GM12873 (cell line): ENCODE measurements around the gene PEX16.

Experiments
- TF ChIP-seq, protein P1 (sequence below): IDR thresholded peaks from 2 replicates; pipeline ENCODE4 v1.5.1; 2012; ENCODE audit warnings: low read depth, mild to moderate bottlenecking, moderate library complexity, low read length, control low read depth; ENCODE audit not compliant: insufficient read depth; ENCODE audit errors: missing control alignments

PEX16 gene

DNA sequence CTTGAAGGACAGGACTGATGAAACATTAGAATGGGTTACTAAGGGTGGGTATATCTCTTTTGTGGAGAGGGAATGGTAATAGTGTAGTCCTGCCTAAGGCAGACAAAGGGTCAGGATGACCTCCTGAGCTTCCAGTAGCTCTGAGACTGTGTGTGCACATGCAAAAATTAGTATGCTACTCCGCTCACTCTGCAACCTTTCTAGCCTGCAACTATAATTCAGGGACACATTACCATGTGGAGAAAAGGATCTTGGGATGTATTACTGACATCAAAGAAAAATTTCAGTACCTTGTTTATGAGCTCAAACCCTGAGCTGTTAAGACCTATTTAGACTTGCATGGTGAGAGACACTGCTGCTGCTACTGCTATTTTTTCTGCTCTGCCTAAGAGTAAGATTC, 30.2 kb upstream of the PEX16 start:
- TF ChIP-seq, protein P1, sequence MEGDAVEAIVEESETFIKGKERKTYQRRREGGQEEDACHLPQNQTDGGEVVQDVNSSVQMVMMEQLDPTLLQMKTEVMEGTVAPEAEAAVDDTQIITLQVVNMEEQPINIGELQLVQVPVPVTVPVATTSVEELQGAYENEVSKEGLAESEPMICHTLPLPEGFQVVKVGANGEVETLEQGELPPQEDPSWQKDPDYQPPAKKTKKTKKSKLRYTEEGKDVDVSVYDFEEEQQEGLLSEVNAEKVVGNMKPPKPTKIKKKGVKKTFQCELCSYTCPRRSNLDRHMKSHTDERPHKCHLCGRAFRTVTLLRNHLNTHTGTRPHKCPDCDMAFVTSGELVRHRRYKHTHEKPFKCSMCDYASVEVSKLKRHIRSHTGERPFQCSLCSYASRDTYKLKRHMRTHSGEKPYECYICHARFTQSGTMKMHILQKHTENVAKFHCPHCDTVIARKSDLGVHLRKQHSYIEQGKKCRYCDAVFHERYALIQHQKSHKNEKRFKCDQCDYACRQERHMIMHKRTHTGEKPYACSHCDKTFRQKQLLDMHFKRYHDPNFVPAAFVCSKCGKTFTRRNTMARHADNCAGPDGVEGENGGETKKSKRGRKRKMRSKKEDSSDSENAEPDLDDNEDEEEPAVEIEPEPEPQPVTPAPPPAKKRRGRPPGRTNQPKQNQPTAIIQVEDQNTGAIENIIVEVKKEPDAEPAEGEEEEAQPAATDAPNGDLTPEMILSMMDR = no peak

DNA sequence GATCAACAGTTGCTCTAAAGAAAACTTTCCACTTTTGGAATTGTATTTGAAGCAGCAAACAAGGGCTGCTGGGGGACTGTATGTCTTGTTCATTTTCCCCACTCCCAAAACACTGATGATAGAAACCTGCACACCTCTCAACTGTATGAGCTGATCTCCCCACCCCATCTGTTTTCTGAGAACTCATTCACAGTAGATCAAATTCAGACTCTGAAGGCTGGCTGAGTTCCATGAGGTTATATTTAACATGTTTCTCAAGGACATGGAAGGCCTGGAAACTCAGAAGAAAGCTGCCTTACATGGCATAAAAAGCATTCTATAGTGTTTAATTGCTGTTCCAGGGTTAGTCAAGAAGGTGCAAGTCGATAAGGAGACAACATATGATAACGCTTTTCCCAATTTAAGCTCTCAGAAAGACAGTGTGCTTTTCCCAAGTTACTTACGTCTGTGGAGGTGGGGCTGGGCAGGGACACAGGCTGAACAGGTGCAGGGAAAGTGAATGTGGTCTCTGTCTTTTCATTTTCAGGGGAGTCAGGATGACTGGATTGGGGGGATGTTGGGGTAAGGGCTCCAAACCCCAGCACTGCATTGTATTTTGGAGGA, 27.8 kb upstream of the PEX16 start:
- TF ChIP-seq, protein P1 = no peak

DNA sequence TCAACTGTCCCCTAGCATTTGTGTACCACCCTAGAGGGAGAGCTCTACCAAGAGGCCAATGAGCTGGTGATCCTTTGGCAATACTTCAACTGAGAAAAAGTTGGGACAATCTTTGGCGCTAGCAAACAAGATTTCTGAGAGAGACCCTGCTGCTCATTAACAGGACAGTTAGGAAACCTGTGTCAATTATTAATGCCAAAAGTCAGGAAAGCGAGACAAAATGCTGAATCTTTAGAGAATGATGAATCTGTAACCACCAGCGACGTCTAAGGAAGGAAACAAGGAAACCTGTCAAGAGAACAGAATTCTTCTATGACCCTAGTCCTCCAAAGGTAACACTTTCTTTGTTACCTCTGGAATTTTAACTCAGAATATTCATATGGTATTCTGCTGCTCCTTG, 24.7 kb upstream of the PEX16 start:
- TF ChIP-seq, protein P1 = no peak

DNA sequence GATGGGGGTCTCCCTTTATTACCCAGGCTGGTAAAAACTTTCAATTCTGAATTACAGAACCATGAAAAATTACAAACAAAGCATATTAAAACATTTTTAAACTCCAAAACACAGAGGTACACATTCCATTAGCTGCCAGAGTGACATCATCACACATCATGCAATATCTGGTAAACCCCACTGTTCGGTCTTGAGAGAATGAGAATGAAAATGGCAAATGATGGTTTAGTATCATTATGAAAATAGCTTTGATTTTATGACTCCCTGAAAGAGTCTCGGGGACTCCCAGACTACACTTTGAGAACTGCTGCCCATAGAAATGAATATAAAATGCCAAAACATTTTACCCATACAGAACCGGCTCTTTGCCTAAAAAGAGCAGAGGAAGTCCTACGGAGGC, 23.6 kb upstream of the PEX16 start:
- TF ChIP-seq, protein P1 = no peak

DNA sequence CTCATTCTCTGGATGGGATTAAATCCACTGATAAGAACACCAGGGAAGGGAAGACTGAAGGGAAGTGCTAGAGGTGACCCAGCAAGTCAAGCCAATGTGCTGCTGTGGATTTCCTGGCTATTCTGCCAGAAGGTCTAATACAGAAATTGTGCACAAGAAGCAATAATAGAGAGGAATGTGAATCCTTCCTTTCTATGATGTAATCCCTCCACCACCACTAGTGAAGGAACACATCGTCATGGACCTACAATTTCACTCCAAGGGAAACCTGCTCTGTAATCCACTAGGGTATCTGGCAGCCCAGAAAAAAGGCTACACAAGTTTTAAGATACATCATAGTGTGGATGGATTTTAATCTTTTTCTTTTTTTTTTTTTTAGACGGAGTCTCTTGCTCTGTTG, 22.2 kb upstream of the PEX16 start:
- TF ChIP-seq, protein P1 = no peak

DNA sequence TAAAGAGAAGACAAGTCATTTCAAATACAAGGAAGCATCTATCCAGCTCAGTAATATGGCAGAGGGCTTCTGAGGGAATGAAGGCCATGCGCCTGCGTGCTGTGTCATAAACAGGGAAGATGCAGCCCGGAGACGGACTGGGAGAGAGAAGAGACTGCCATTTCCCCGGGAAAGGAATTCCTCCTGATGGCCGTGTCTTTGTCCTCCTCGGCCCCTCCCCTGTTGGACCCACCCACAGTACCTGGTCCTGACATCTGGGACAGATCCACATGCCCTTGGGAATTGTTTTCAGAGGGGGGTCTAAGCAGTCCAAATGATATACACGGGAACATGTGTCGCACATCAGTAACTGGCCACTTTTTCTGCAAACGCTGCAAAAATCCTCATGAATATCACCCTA, 20.2 kb upstream of the PEX16 start:
- TF ChIP-seq, protein P1 = no peak

DNA sequence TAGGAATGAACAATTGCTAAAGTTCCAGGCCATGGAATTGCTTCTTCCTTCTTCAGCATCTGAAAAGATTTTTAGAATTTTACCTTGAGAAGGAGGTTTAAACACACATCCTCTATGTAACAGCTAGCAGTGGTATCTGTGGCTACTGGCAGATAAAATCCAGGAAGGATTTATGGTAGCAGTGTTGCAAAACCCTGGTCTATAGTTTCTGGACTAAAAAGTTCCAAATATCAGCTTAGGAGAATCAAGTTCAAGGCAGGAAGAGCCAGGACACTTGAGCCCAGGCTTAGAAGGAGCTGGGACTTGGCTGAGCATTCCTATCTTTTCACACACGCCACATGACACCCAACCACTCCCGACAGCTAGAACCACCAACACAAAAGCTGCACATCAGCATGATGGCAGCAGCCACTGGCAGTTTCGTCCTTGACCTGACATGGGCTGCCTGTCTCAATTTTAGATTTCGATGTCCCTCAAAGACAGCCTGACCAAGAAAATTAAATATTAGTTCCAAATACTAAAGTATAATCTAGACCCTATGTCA, 18.9 kb upstream of the PEX16 start:
- TF ChIP-seq, protein P1 = no peak
